Fibroblast of skin of right biceps (primary cell): ENCODE measurements around the gene SLX1A.
"Not testable (repeated sequence)": the region's sequence is repeated elsewhere in the genome, so short reads cannot be mapped to it uniquely, and the experiment has no call there.

Experiments used
- DNase-seq: peaks from one replicate; pipeline ENCODE4 v3.0.0-alpha.2; 2013

SLX1A gene

DNA sequence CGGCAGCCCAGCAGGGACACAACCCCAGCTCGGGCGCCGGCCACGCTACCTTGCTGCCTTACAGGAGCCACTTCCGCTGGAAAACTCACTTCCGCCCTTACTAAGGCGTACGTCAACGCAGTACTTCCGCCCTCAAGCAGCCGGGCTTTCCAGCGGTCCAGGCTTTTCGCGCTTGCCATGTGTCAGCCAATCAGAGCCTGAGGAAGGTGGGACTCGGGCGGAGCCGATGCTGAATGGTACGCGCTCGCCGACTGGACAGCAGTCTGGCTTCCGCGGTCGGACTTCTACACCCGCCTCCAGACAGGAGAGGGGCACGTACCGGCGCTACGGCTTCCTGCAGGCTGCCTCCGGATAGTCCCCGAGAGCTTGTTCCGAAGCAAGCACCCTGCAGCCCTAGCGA is at the start of gene SLX1A, which contains the start of gene BOLA2B:
SLX1A (plus strand) TSS at position 261 of the 400 bp plus-strand sequence. CDS start 210 bp downstream, outside the sequence.
BOLA2B (minus strand) TSS at position 52 of the 400 bp plus-strand sequence. CDS start 71 bp downstream, outside the sequence.
- DNase-seq, result not testable (repeated sequence)

DNA sequence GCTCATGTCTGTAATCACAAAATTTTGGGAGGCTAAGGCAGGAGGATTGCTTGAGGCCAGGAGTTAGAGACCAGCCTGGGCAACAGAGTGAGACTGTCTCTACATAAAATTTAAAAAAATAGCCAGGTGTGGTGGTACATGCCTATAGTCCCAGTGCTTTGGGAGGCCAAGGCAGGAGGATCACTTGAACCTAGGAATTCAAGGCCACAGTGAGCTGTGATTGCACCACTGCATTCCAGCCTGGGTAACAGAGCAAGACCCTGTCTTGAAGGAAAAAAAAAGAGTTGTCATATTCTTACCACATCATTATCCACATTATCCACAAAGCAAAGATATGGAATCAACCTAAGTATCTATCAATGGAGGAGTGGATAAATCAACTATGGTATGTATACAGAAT is 49.7 kb upstream of the SLX1A start:
- DNase-seq, result no peak

DNA sequence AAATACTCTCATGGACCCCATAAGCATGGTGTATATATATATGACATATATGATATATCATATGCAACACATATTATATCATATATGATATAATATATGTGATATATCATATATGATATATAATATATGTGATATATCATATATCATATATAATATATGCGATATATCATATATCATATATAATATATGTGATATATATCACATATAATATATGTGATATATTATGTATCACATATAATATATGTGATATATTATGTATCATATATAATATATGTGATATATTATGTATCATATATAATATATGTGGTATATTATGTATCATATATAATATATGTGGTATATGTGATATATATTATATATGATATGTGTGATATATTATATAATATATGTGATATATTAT is 48.8 kb upstream of the SLX1A start:
- no peak for DNase-seq

DNA sequence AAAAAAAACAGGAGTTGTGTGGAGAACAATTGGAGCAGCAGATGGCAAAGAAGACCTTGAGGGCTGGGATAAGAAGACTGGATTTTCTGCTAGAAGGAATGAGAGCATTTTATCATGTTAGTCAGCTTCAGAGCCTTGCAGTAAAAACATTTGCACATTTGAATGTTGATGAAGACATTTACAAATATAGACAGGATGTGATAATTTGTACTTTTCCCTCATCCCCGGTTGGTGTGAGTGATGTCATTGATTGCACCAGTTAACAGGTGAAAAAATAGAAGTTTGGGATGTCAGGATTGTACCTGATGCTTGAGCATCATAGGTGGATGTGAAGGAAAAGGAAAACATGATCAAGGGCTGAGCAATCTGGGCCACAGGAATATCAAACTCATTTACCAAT is 48.0 kb upstream of the SLX1A start:
- DNase-seq, result no peak

DNA sequence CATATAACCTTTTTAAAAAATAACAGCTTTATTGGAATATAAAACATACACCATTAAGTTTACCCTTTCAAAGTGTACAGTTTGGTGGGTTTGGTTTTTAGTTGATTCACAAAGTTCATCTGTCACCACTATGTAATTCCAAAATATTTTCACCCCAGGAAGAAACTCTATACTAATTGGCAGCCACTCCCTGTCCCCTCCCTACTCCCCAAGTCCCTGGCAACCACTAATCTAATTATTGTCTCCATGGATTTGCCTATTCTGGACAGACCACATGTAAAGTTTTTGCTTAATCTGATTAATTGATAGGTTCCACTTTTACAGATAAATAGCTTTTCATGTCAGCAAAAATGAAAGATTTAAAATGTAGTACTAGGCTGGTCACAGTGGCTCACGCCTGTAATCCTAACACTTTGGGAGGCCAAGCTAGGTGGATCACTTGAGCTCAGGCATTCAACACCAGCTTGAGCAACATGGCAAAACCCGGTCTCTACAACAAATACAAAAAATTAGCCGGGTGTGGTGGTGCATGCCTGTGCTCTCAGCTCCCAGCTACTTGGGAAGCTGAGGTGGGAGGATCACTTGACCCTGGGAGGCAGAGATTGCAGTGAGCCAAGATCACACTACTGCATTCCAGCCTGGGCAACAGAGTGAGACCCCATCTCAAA is 45.7 kb upstream of the SLX1A start:
- DNase-seq, result no peak

DNA sequence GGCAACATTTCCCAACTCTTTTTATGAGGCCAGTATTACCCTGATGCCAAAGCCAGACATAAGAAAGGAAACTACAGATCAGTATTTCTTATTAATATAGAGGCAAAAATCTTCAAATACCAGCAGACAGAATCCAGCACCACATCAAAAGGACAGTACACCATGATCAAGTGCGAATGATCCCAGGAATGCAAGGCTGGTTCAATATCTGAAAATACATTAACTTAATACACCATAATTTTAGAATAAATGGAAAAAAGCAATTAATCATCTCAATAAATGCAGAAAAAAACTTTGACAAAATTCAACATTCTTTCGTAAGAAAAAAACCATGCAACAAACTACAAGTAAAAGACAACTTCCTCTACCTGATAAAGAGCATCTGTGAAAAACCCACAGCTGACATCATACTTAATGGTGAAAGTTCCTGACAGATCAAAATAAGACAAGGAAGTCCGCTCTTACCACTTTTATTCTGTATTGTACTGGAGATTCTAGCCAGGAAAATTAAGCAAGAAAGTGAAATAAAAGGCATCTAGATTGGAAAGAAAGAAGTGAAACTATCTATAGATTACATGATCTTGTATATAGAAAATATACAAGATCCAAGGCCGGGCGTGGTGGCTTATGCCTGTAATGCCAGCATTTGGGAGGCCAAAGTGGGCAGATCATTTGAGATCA is 44.3 kb upstream of the SLX1A start:
- no peak for DNase-seq

DNA sequence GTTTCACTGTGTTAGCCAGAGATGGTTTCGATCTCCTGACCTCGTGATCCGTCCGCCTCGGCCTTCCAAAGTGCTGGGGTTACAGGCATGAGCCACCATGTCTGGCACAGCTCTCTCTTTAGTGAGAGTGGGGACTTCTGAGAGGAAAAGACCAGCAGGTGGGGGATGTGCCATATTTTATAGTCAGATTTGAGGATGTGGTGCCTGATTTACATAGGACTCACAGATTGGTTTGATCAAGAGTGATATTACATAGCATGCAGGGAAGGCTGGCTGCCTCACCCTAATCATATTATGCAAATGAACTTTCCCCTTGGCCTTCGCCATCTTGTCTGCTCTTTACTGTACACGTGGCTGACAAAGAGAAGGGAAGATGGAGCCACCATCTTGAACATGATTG is 42.6 kb upstream of the SLX1A start:
- DNase-seq, result no peak

DNA sequence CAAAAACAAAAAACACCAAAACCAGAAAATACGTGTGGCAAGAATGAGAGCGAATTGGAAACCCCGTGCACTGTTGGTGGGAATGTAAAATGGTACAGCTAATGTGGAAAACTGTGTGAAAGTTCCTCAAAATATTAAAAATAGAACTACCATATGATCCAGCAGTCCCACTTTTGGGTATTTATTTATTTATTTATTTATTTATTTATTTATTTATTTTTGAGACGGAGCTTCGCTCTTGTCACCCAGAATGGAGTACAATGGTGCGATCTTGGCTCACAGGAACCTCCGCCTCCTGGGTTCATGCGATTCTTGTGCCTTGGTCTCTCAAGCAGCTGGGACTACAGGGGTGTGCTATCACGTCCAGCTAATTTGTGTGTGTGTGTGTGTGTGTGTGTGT is 41.2 kb upstream of the SLX1A start:
- no peak for DNase-seq

DNA sequence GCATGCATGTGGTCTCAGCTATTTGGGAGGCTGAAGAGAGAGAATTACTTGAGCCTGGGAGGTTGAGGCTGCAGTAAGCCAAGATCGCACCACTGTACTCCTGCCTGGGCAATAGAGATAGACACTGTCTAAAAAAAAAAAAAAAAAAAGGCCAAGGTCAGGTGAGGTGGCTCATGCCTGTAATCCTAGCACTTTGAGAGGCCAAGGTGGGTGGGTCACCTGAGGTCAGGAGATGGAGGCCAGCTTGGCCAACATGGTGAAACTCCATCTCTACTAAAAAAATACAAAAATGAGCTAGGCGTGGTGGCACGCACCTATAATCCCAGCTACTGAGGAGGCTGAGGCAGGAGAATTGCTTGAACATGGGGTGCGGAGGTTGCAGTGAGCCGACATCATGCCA is 38.5 kb upstream of the SLX1A start:
- DNase-seq, result no peak

DNA sequence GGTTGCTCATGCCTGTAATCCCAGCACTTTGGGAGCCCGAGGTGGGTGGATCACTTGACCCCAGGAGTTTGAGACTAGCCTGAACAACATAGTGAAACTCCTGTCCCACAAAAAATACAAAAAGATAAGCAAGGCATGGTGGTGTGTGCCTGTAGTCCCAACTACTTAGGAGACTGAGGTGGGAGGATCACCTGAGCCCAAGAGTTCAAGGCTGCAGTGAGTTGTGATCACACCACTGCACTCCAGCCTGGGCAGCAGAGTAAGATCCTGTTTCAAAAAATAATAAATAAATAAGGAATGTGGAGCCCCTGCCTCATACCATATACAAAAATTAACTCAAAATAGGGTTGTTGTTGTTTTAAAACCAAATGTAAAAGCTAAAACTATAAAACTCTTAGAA is 36.5 kb upstream of the SLX1A start:
- no peak for DNase-seq

DNA sequence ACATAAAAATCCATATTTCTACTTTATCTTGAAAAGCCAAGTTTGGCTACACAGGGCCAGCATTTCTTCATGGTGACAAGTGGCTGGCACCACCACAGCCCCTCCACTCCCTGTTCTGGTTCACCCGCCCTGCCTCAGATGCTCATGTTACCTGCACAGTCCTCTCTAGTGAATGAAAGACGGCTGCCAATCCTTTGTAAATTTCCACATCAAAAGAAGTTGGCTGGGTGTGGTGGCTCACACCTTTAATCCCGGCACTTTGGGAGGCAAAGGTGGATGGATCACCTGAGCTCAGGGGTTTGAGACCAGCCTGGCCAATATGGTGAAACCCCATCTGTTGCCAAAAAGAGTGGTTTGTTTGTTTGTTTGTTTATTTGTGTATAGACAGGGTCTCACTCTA is 30.1 kb upstream of the SLX1A start:
- DNase-seq, result no peak

DNA sequence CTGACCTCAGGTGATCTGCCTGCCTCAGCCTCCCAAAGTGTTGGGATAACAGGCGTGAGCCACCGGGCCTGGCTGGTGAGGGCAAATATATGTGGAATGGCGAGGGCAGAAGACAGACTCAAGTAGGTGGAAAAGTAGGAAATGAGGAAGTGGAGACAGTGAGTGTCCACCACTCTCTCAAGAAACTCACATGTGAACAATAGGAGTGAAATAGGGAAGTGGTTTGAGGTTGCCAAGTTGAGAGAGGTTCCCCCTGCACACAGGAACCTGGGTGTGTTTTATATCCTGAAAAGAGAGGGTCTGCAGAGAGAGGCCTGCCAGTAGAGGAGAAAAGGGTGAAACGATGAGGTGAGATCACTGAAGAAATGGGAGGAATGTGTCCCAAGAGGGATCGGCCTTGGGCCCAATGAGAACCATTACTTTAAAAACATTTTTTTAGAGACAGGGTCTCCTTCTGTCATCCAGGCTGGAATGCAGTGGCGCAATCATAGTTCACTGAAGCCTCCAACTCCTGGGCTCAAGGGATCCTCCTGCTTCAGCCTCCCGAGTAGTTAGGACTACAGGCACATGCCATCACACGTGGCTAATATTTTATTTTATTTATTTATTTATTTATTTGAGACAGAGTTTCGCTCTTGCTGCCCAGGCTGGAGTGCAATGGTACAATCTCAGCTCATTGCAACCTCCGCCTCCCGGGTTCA is 27.3 kb upstream of the SLX1A start:
- no peak for DNase-seq

DNA sequence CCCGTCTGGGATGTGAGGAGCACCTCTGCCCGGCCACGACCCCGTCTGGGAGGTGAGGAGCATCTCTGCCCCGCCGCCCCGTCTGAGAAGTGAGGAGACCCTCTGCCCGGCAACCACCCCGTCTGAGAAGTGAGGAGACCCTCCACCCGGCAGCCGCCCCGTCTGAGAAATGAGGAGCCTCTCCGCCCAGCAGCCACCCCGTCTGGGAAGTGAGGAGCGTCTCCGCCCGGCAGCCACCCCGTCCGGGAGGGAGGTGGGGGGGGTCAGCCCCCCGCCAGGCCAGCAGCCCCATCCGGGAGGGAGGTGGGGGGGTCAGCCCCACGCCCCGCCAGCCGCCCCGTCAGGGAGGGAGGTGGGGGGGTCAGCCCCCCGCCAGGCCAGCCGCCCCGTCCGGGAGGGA is 24.9 kb upstream of the SLX1A start:
- not testable (repeated sequence) for DNase-seq

DNA sequence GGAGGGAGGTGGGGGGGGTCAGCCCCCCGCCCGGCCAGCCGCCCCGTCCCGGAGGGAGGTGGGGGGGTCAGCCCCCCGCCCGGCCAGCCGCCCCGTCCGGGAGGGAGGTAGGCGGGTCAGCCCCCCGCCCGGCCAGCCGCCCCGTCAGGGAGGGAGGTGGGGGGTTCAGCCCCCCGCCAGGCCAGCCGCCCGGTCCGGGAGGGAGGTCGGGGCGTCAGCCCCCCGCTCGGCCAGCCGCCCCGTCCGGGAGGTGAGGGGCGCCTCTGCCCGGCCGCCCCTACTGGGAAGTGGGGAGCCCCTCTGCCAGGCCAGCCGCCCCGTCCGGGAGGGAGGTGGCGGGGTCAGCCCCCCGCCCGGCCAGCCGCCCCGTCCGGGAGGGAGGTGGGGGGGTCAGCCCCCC is 24.3 kb upstream of the SLX1A start:
- DNase-seq, result not testable (repeated sequence)

DNA sequence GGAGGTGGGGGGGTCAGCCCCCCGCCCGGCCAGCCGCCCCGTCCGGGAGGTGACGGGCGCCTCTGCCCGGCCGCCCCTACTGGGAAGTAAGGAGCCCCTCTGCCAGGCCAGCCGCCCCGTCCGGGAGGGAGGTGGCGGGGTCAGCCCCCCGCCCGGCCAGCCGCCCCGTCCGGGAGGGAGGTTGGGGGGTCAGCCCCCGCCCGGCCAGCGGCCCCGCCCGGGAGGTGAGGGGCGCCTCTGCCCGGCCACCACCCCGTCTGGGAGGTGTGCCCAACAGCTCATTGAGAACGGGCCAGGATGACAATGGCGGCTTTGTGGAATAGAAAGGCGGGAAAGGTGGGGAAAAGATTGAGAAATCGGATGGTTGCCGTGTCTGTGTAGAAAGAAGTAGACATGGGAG is 23.5 kb upstream of the SLX1A start:
- not testable (repeated sequence) for DNase-seq

DNA sequence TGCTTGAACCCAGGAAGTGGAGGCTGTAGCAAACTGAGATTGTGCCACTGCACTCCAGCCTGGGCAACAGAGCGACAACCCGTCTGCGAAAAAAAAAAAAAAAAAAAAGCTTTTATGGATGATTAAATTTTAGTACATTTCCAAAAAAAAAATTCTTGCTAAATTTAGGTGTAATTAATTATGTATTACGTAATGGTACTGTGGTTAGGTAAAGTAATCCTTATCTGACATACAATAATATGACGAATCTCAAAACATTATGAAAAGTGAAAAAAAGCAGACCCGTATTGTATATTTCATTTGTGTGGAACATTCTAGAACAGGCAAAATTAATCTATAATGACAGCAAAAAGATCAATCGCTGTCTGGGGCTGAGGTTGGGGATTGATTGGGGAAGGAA is 20.6 kb upstream of the SLX1A start:
- DNase-seq, result no peak

DNA sequence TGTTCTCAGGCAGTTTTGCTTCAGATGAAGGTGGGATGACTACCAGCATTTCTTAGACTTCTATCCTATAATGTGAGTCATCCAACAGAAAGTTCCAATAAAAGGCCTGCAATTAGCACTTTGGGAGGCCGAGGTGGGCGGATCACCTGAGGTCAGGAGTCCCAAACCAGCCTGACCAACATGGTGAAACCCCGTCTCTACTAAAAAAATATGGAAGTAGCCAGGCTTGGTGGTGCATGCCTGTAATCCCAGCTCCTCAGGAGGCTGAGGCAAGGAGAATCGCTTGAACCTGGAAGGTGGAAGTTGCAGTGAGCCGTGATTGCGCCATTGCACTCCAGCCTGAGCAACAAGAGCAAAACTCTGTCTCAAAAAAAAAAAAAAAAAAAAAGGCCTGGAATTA is 16.8 kb upstream of the SLX1A start:
- not testable (repeated sequence) for DNase-seq

DNA sequence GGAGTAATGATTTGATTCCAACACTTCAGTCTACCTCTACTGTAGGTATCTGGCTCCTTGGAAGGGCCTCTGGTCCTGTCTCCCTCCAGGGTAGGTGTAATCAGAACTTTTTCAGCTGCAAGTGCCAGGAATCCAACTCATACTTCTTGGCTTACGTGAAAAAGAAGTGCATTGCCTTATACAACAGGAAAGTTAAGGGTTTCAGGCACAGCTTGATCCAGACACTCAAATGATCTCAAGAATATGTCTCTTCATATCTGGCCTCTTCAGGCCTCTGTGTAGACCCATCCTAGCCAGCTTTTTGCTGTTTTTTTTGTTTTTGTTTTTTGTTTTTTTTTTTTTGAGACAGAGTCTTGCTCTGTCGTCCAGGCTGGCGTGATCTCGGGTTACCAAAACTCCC is 14.5 kb upstream of the SLX1A start:
- DNase-seq, result no peak

DNA sequence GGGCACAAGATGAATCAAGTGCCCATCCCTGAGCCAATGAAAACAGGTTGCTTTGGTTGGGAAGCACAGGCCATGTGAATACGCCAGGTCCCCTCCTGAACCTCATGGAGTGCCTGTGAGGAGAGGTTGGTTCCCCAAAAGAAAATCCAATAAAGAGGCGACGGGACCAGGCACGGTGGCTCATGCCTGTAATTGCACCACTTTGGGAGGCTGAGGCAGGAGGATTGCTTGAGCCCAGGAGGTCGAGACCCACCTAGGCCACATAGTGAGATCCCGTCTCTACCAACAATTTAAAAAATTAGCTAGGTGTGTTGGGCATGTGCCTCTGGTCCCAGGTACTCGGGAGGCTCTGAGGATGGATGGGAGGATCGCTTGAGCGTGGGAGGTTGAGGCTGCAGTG is 13.7 kb upstream of the SLX1A start:
- DNase-seq, result no peak

DNA sequence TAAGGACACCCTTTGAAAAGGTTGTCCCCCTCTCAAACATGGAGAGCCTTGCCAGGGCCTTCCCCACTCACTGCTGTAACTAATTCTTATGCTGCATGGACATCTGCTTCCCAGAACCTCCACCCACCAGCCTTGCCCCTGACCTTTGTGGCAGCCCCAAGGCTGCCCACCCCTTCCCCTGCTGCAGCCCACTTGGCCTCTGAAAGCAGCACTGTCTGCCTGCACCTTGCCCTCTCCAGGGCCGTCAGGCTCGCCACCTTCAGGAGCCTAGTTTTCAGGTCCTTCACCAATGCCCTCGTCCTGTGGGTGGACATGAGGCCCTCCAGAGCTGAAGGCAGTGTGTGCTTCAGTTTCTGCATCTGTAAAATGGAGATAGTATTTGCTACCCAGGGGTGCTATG is 12.9 kb upstream of the SLX1A start:
- no peak for DNase-seq

DNA sequence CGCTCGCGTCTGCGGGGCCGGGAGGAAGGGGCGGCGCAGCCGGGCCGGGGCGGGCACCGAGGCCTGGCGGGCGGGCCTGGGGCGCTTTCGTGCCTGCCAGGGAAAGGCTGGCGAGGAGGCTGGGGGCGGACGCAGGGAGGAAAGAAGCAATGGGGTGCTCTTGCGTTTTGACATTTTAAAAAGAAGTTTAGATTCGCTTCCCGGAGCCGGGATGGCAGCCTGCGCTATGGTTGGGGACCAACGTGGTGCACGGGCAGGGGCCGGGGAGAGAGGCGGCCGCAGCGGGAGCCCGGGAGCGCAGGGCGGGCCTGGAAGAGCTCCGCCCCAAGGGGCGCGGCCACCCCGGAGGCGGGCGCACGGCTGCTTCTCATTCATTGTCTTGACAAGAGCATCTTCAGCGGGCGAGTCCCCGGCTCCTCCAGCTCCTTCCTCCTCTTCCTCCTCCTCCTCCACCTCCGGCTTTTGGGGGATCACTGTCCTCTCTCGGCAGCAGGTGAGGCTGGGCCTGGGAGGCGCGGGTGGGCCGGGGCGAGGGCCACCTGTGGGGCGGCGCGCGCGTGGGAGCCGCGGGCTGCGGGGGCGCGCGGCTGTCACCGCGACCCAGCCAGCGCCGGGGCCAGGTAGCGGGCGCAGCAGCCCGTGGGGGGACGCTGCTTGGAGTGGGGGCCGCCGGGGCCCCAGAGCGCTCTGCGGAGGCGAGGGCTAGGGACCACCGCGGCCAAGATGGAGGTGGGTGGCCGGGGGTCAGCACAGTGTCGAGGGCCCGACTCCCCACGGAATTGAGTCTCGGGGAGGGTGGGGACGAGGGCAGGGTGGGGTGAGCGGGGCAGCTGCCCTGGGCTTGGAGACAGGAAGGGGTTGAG is 10.2 kb upstream of the SLX1A start, which contains the start of gene CORO1A:
CORO1A (plus strand) TSS at position 370 of the 863 bp plus-strand sequence. CDS start 1,608 bp downstream, outside the sequence.
- peak; percentile 76 for DNase-seq

DNA sequence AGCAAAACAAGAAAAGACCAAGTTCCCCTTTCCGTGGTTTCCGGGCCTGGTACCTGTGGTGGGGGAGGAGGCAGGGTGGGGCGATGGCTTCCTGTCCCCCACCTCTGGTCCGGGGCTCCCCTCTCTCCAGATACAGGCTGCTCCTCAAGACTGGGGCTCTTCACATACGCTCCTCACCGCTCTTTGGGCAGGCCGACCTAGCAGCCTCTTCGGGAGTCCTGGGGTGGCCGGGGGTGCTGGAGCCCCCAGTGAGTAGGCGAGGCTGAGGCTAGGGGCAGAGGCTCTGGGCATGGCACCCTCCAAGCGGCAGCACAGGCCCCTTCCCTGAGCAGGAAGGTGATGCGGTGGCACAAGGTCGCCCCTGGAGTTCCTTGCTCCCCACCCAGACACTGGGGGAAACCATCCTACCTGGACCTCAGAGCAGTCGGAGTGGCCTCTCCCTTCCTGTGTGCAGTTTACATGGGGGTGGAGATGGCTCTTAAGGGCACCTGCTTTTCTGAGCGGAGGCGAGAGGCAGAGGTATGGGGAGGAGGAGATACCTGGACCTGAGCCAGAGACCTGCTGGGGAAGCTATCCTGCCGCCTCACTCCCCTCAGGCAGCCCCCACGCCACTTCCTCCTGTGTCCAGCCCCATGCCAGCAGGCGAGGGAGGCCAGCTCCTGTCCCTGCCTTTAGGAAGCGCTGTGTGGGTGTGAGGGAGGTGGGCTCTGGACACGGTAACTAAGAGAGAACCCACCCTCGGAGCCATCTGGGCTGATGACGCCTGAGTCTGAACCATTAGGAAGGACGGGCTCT is 9.4 kb upstream of the SLX1A start:
- DNase-seq, result no peak
